Stimulated activated CD8-positive, alpha-beta memory T cell treated with anti-CD3 and anti-CD28 coated beads, Interleukin-15, amount 100 ng/mL, for 24 hours (primary cell): Measurements from ENCODE around the gene NAA38.

Experiments used
- DNase-seq: peaks from one replicate; pipeline ENCODE4 v3.0.0-alpha.2; 2020; ENCODE audit warnings: low read depth

The NAA38 gene

GRCh38 chr17:7856811-7857712, at the start of gene NAA38:
Gene NAA38, minus strand, starts transcription at chr17:7857559. Its CDS starts 96 bp downstream, at chr17:7857463.
- DNase-seq, result peak; percentile 71

GRCh38 chr17:7903154-7904103, 46.1 kb upstream of the NAA38 start:
- DNase-seq, result no peak

GRCh38 chr17:7897773-7898172, 40.4 kb upstream of the NAA38 start:
- no peak for DNase-seq

GRCh38 chr17:7897090-7897489, 39.7 kb upstream of the NAA38 start:
- no peak for DNase-seq

GRCh38 chr17:7894866-7895265, 37.5 kb upstream of the NAA38 start:
- no peak for DNase-seq

- no peak for DNase-seq
Measured at GRCh38 chr17:7894226-7894625, 36.9 kb upstream of the NAA38 start.

GRCh38 chr17:7893187-7893880, 36.0 kb upstream of the NAA38 start:
- DNase-seq, result no peak

- no peak for DNase-seq
Measured at GRCh38 chr17:7889166-7889955, 32.0 kb upstream of the NAA38 start.

- DNase-seq, result no peak
Measured at GRCh38 chr17:7888184-7888920, 31.0 kb upstream of the NAA38 start, which contains the start of gene CHD3. Gene CHD3, plus strand, starts transcription at chr17:7888789. Its CDS starts 212 bp downstream, at chr17:7889001.

- DNase-seq, result peak; percentile 41
Measured at GRCh38 chr17:7887482-7888183, 30.3 kb upstream of the NAA38 start.

GRCh38 chr17:7887038-7887481, 29.7 kb upstream of the NAA38 start:
- no peak for DNase-seq

GRCh38 chr17:7886227-7887037, 29.1 kb upstream of the NAA38 start:
- DNase-seq, result no peak

GRCh38 chr17:7885367-7886226, 28.2 kb upstream of the NAA38 start:
- DNase-seq, result peak; percentile 25

- DNase-seq, result no peak
Measured at GRCh38 chr17:7884581-7885366, 27.4 kb upstream of the NAA38 start.

- no peak for DNase-seq
Measured at GRCh38 chr17:7883781-7884386, 26.5 kb upstream of the NAA38 start.

GRCh38 chr17:7882629-7883028, 25.3 kb upstream of the NAA38 start:
- DNase-seq, result no peak

- DNase-seq, result no peak
Measured at GRCh38 chr17:7882068-7882467, 24.7 kb upstream of the NAA38 start.
